Measurements from ENCODE around the gene NDUFB1. TPM values are rescaled to one million over a fixed set of nuclear protein-coding genes. Genes with fewer than 3 reads are reported as not detected.
A peak's percentile ranks its signal among the peaks of the same experiment; 100 is the strongest.

NDUFB1 gene
- total and polyA plus RNA-seq, 2 of the 13 experiments (the other 11 are each of a cell fraction or from before 2014, with no cell fraction given) = 181 to 281 TPM

- TF ChIP-seq SPEN (CRISPR knock-in tag; IDR thresholded peaks at IDR 0.05; ENCODE audit: low read depth) = peak; percentile 65
- TF ChIP-seq GABPB1 (CRISPR knock-in tag; IDR thresholded peaks at IDR 0.05) = peak; percentile 74
- TF ChIP-seq FOXM1 (CRISPR knock-in tag; IDR thresholded peaks at IDR 0.05) = no peak
- TF ChIP-seq MED1 (CRISPR knock-in tag; IDR thresholded peaks at IDR 0.05) = peak; percentile 49; the same call in 1 of the 2 replicates
- TF ChIP-seq ZSCAN20 (CRISPR knock-in tag; IDR thresholded peaks at IDR 0.05; ENCODE audit: borderline replicate concordance) = no peak
- no peak for TF ChIP-seq ZNF343 (CRISPR knock-in tag; IDR thresholded peaks at IDR 0.05)
- no peak for TF ChIP-seq ZNF280B (CRISPR knock-in tag; IDR thresholded peaks at IDR 0.05; ENCODE audit: borderline replicate concordance)
- TF ChIP-seq ZNF484 (CRISPR knock-in tag; IDR thresholded peaks at IDR 0.05; ENCODE audit: borderline replicate concordance, low read depth) = no peak
- TF ChIP-seq ZNF282 (IDR thresholded peaks at IDR 0.05; ENCODE audit: partially characterized antibody) = no peak
- no peak for TF ChIP-seq CBX5 (CRISPR knock-in tag; IDR thresholded peaks at IDR 0.05; ENCODE audit: borderline replicate concordance)
- no peak for TF ChIP-seq ZNF567 (CRISPR knock-in tag; IDR thresholded peaks at IDR 0.05; ENCODE audit: borderline replicate concordance)
- TF ChIP-seq ZNF552 (CRISPR knock-in tag; IDR thresholded peaks at IDR 0.05; ENCODE audit: borderline replicate concordance) = no peak
- no peak for TF ChIP-seq MTA1 (CRISPR knock-in tag; IDR thresholded peaks at IDR 0.05; ENCODE audit: borderline replicate concordance)
- no peak for TF ChIP-seq ZNF260 (CRISPR knock-in tag; IDR thresholded peaks at IDR 0.05; ENCODE audit: borderline replicate concordance, low read depth)
- no peak for TF ChIP-seq NRL (CRISPR knock-in tag; IDR thresholded peaks at IDR 0.05; ENCODE audit: borderline replicate concordance)
- TF ChIP-seq SMARCC2 (IDR thresholded peaks at IDR 0.05) = no peak
- no peak for TF ChIP-seq ZNF44 (CRISPR knock-in tag; IDR thresholded peaks at IDR 0.05)
- no peak for TF ChIP-seq ZNF704 (CRISPR knock-in tag; IDR thresholded peaks at IDR 0.05; ENCODE audit: borderline replicate concordance)
- TF ChIP-seq CCDC6 (CRISPR knock-in tag; IDR thresholded peaks at IDR 0.05) = no peak
- TF ChIP-seq AFF4 (CRISPR knock-in tag; IDR thresholded peaks at IDR 0.05) = no peak
- TF ChIP-seq ZIK1 (CRISPR knock-in tag; IDR thresholded peaks at IDR 0.05; ENCODE audit: borderline replicate concordance, low read depth) = no peak
- no peak for TF ChIP-seq ZNF775 (CRISPR knock-in tag; IDR thresholded peaks at IDR 0.05; ENCODE audit: borderline replicate concordance)
- no peak for TF ChIP-seq CBFB (CRISPR knock-in tag; IDR thresholded peaks at IDR 0.05)
Observed at GRCh38 chr14:92106143-92106926, 15.2 kb downstream of the NDUFB1 start, which contains the start of gene ATXN3 (continued).

Measured in HepG2 (cell line).